H1 (cell line): ENCODE data around the gene POU2F1. TPM values are rescaled to one million over a fixed set of nuclear protein-coding genes. Genes with fewer than 3 reads are reported as not detected.

Source experiments
- CBX5 ChIP-seq: fragments of 300-800, 300-1000 bp; sonication (generic); IDR thresholded peaks from 2 replicates; pipeline ENCODE4 v1.7.1; 2016; ENCODE audit warnings: antibody characterized with exemption, low read length, low read depth
- CREB1 ChIP-seq: IDR thresholded peaks from 2 replicates; pipeline ENCODE4 v1.6.1; 2012; ENCODE audit warnings: inconsistent platforms
- HDAC6 ChIP-seq: IDR thresholded peaks from one replicate; pipeline ENCODE4 v1.7.1; 2012; ENCODE audit warnings: low read depth, mild to moderate bottlenecking, inconsistent platforms, low read length, moderate library complexity
- KDM4A ChIP-seq: IDR thresholded peaks from one replicate; pipeline ENCODE4 v1.7.1; 2012; ENCODE audit warnings: low read depth, mild to moderate bottlenecking, moderate library complexity, low read length, inconsistent platforms; ENCODE audit not compliant: severe bottlenecking
- KDM5A ChIP-seq: fragments of 200-600 bp; IDR thresholded peaks from 2 replicates; pipeline ENCODE4 v1.7.1; 2012; ENCODE audit warnings: mild to moderate bottlenecking, low read length, inconsistent platforms, mixed read lengths
- polyA plus RNA-seq, 7 experiments: library from polyadenylated mRNA; depleted of rRNA in 3 of 7; stranded (reverse) in 5 of 7; unstranded in 2 of 7; fragments of >200 nt in 5 of 7; fragments of 200-250 nt in 2 of 7; gene quantifications; 1 replicate in 5 of 7; 2 replicates in 1 of 7; 4 replicates in 1 of 7; pipeline versions ENCODE4 v1.2.1 to v1.2.3, GENCODE V29; 2011 to 2013; ENCODE audit warnings: missing spikeins in 2 of 7, mixed read lengths in 2 of 7
- total RNA-seq: library from RNA; stranded (reverse); fragmentation: NEBNext Ultra II Directional; extraction: Animal tissue kit (Norgen Biotek cat#: 25700); gene quantifications from 2 replicates; pipeline ENCODE4 v1.2.1, GENCODE V29; 2021
- TF ChIP-seq, protein P1 (sequence below): IDR thresholded peaks from 2 replicates; pipeline ENCODE4 v1.6.1; 2011; ENCODE audit warnings: low read length, improper control_type of control experiment

The POU2F1 gene
- total and polyA plus RNA-seq, 2 of the 8 experiments (the other 6 are each of a cell fraction or from before 2014, with no cell fraction given), result 37.0 to 57.2 TPM

DNA sequence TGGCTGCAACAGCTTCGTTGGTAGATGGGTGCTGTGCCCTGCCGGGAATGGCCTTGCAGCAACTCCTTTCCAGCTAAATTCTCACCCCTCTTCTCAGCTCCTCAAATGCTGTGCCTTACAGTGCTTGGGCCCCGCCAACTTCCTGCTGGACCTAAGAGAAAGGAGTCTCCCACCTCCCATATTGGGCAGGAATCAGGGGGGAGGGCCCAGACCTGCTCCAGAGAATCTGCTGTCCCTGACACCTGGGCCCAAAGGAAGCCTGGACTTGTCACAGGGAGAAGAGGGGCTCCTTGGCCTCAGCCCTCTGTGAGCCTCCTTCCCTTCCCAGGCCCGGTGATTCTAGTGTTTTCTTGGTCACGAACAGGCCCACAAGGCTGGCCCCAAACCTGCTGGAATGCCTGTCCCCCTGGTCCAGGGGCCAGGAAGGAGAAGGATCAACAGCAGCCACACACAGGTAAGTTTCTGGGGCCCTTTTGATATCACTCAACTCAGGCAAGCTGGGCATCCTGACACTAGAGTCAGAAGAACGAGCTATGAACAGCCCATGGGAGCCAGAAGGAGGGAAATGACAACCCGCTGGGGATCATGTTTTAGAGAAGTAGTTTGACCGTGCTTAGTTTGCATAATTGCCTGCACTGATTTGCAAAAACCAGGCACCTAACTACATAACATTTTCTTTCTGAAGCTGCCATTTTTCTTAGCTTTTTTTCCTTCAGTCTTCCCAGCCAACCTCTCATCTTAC, 211.4 kb downstream of the POU2F1 start (continued):
- no peak for TF ChIP-seq HDAC6
- TF ChIP-seq CREB1, result no peak
- TF ChIP-seq, protein P1, sequence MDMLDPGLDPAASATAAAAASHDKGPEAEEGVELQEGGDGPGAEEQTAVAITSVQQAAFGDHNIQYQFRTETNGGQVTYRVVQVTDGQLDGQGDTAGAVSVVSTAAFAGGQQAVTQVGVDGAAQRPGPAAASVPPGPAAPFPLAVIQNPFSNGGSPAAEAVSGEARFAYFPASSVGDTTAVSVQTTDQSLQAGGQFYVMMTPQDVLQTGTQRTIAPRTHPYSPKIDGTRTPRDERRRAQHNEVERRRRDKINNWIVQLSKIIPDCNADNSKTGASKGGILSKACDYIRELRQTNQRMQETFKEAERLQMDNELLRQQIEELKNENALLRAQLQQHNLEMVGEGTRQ, result no peak
- TF ChIP-seq KDM4A, result no peak
- TF ChIP-seq KDM5A, result no peak
- TF ChIP-seq CBX5, result no peak
- TF ChIP-seq, all 59 proteins: peak for 0
